Measurements from ENCODE around the gene PHKB. TPM values are rescaled to one million over a fixed set of nuclear protein-coding genes. Genes with fewer than 3 reads are reported as not detected.
"Not testable (repeated sequence)": the region's sequence is repeated elsewhere in the genome, so short reads cannot be mapped to it uniquely, and the experiment has no call there.

The PHKB gene
- total RNA-seq: 25.9 and 33.3 TPM in 2 replicates

DNA sequence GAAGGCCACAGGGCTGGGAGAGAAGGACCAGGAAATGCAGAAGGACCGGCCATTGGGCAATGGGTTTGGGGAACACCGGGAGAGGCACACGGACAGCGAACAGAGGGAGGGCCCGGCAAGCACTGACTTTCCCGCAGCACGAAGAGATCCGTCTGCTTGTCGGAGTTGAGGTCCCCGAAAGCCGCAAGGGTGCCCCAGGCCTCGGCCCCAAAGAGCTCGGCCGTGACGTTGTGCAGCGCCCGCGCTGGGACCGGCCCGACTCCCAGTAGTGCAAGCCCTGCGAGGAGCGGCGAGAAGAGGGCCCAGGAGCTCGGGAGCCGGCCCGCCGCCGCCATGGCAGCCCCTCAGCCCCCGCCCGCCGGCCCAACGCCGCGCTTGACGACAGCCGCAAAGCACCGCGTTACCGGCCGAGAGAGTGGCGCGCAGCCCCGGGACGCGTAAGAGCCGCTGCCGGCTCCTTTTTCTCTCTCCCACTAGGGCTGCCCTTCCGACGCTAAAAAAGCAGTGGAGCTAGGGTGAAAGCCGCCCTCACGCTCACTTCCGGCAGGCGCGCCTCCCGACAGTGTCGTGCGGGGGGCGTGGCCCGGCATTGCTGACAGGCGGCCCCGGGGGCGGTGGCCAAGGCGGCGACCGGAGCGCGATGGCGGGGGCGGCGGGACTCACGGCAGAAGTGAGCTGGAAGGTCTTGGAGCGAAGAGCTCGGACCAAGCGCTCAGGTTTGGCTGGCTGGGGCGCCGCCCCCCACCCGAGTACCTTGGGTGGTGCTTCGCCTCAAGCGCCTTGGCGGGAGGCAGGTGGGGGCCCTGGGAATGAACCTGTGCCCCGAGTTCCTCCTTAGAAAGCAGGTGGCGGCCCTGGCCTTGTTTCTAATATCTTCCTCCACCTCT, at the start of gene PHKB, which contains the start of gene ITFG1:
PHKB (plus strand) TSS at position 621 of the 887 bp plus-strand sequence; CDS start at position 641, 20 bp downstream.
ITFG1 (minus strand) TSS at position 353 of the 887 bp plus-strand sequence; CDS start at position 335, 18 bp downstream.
- peak; percentile 25 for DNase-seq (ENCODE audit: low read depth)
- H3K4me3 ChIP-seq (ENCODE audit: low read depth, low read length): peak within 1 kb of the TSS; percentile 90

DNA sequence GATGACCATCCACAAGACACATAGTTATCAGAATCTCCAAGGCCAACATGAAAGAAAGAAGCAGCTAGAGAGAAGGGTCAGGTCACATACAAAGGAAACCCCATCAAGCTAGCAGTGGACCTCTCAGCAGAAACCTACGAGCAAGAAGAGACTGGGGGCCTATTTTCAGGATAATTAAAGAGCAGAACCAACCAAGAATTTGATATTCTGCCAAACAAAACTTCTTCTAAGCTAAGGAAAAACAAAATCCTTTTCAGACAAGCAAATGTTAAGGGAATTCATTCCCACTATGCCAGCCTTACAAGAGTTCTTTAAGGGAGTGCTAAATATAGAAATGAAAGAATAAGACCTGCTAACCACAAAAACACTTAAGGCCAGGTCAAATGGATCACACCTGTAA, 48.1 kb upstream of the PHKB start:
- TF ChIP-seq CTCF (conservative IDR thresholded peaks at IDR 0.05; ENCODE audit: low read depth, low read length): no peak

More for the DNA sequence above, at the start of gene PHKB, which contains the start of gene ITFG1:
- no peak for TF ChIP-seq CTCF (conservative IDR thresholded peaks at IDR 0.05; ENCODE audit: low read depth, low read length)

GRCh38 chr16:47416869-47417268, 44.3 kb upstream of the PHKB start:
- TF ChIP-seq CTCF (conservative IDR thresholded peaks at IDR 0.05; ENCODE audit: low read depth, low read length): no peak
- no peak overlapping the region for H3K4me3 ChIP-seq (ENCODE audit: low read depth, low read length)
- no peak for DNase-seq (ENCODE audit: low read depth)

More for the DNA sequence above, 48.1 kb upstream of the PHKB start:
- no peak for DNase-seq (ENCODE audit: low read depth)
- no peak overlapping the region for H3K4me3 ChIP-seq (ENCODE audit: low read depth, low read length)

- no peak overlapping the region for H3K4me3 ChIP-seq (ENCODE audit: low read depth, low read length)
- TF ChIP-seq CTCF (conservative IDR thresholded peaks at IDR 0.05; ENCODE audit: low read depth, low read length): no peak
- DNase-seq (ENCODE audit: low read depth): no peak
These were observed 36.3 kb upstream of the PHKB start for GRCh38 chr16:47424846-47425245.

DNA sequence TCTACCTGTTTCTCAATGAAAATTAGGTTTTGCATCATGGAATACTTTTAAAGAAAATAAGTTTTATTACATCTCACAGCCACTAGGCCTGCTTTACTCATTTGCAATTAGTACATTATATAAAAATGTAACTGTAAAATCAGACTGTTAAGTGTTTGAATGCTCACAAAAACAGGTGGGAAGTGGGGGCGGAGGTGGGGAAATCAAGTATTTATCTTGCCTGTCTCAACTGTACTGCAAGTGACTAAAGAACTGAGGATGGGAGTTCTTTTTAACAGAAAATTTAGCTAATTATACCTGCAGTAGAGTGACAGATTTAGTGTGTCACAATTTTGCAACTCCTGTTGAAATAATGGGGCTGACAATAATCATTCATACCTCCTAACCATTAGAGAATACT, 34.3 kb upstream of the PHKB start:
- no peak for TF ChIP-seq CTCF (conservative IDR thresholded peaks at IDR 0.05; ENCODE audit: low read depth, low read length)
- no peak for DNase-seq (ENCODE audit: low read depth)
- H3K4me3 ChIP-seq (ENCODE audit: low read depth, low read length): no peak overlapping the region

GRCh38 chr16:47431960-47432359, 29.2 kb upstream of the PHKB start:
- DNase-seq (ENCODE audit: low read depth): no peak
- no peak overlapping the region for H3K4me3 ChIP-seq (ENCODE audit: low read depth, low read length)
- TF ChIP-seq CTCF (conservative IDR thresholded peaks at IDR 0.05; ENCODE audit: low read depth, low read length): no peak

DNA sequence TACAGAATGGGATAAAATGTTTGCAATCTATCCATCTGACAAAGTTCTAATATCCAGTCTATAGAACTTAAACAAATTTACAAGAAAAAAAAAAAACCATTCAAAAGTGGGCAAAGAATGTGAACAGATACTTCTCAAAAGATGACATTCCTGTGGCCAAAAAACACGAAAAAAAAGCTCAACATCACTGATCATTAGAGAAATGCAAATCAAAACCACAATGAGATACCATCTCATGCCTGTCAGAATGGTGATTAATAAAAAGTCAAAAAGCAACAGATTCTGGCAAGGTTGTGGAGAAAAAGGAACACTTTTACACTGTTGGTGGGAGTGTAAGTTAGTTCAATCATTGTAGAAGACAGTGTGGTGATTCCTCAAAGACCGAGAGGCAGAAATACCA, 26.9 kb upstream of the PHKB start:
- DNase-seq (ENCODE audit: low read depth); H3K4me3 ChIP-seq (ENCODE audit: low read depth, low read length): not testable (repeated sequence)

GRCh38 chr16:47440066-47440465, 21.1 kb upstream of the PHKB start:
- not testable (repeated sequence) for H3K4me3 ChIP-seq (ENCODE audit: low read depth, low read length)

GRCh38 chr16:47442884-47443283, 18.2 kb upstream of the PHKB start:
- DNase-seq (ENCODE audit: low read depth); H3K4me3 ChIP-seq (ENCODE audit: low read depth, low read length): not testable (repeated sequence)

More at GRCh38 chr16:47440066-47440465, 21.1 kb upstream of the PHKB start:
- not testable (repeated sequence) for DNase-seq (ENCODE audit: low read depth)

Measured in epithelial cell of proximal tubule (primary cell).